ENCODE data around the gene CD160.

The CD160 gene

DNA sequence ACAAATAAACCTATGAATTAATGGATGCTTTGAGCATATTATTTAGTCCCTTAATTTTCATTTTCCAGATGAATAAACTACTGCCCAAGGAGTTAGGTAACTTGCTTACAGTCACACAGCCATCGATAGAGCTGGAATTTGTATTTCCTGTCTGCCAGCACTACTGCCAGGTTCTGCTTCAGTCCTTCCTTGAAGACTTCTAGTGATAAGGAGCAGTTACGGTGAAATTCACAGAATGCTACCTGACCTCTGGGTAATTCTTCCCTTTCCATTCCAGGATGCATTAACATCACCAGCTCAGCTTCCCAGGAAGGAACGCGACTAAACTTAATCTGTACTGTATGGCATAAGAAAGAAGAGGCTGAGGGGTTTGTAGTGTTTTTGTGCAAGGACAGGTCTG, 11.2 kb downstream of the CD160 start:
- no peak for TF ChIP-seq CTCF (conservative IDR thresholded peaks at IDR 0.05)
- no peak overlapping the region for H3K27ac ChIP-seq

GRCh38 chr1:145730900-145731299, 11.6 kb downstream of the CD160 start:
- H3K27ac ChIP-seq: no peak overlapping the region
- TF ChIP-seq CTCF (conservative IDR thresholded peaks at IDR 0.05): no peak; the same call in 1 of the 2 replicates

DNA sequence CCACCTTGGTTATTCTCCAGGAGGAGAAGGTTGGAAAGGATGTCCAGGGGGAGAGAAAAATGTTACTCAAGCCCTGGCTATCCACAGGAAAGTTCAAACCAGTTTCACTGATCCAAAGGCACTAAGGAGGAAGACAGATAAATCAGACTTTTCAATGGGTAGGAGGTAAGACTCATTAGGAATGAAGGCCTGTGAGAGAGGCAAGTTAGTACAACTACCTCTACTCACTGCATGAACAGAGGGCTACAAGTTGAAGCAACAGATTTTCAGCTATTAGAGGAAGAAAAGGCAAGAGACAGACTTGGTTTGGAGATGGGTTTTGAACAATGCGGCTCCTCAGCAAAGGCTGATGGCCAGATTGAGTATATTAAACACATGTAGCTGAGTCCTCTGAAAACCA, 16.9 kb downstream of the CD160 start:
- TF ChIP-seq CTCF (conservative IDR thresholded peaks at IDR 0.05): no peak
- H3K27ac ChIP-seq: no peak overlapping the region

DNA sequence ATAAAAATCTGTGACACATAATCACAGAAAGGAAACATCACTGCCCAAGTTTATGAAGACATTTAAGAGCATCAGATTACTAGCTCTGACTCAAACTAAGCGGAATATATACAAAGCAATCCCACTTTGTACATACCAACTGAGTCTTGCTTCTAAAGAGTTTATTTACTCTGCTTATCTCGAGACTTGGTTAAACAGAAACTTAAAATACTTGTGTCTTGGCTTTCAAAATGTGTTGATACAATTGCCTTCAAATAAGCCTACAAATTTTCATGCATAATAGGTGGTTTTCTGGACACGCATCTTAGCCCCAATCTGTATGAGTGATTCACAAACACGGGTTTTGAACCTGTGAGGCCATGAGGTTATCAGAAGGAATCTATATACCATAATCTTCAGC, 21.0 kb downstream of the CD160 start:
- H3K27ac ChIP-seq: peak overlapping the region; percentile 51

DNA sequence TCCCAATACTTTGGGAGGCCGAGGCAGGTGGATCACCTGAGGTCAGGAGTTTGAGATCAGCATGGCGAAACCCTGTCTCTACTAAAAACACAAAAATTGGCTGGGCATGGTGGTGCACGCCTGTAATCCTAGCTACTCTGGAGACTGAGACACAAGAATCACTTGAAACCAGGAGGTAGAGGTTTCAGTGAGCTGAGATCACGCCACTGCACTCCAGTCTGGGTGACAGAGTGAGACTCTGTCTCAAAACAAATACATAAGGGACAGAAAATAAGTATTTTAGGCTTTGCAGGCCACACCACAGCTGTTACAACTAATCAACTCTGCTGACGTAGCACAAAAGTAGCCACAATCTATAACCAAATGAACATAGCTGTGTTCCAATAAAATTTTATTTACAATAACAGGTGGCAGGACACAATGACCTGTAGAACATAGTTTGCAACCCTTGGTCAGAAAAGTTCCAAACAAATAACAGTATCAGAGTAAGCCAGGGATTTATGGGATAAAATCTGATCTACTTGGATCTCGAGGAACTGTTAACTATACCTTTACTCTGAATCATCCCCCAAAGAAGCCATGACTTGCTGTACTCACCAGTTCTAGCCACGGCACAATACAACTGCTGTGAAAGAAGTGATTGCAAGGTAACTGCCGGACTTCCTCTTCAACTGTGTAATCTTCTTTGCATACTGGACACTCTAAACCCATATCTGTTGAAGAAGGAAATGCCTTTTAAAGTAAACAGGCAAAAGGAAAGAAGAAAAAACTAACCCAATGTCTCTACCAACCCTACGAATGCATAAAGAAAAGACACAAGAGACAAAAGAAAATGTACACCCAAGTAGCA, 28.3 kb downstream of the CD160 start:
- TF ChIP-seq CTCF (conservative IDR thresholded peaks at IDR 0.05): no peak
- H3K27ac ChIP-seq: no peak overlapping the region

More for the DNA sequence above, 21.0 kb downstream of the CD160 start:
- no peak for TF ChIP-seq CTCF (conservative IDR thresholded peaks at IDR 0.05)

DNA sequence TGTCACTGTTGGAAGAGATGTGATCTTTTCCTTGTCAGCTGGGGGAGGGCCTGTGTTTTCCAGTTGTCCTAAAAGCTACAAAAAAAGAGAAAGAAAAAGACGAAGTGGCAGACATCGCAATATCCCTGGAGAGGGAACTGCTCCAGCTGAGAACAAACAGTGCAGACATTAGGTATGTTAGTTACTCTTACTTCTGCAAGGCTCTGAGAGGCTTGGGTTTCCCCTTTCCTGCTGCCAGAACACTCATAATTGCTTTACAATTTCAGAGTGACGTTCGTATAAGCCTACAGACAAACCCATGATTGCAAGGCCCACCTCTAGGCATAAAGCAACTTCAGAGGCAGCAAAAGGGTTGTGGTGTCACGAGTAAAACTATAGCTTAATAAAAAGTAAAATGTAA, 31.1 kb downstream of the CD160 start:
- H3K27ac ChIP-seq: no peak overlapping the region
- no peak for TF ChIP-seq CTCF (conservative IDR thresholded peaks at IDR 0.05)

DNA sequence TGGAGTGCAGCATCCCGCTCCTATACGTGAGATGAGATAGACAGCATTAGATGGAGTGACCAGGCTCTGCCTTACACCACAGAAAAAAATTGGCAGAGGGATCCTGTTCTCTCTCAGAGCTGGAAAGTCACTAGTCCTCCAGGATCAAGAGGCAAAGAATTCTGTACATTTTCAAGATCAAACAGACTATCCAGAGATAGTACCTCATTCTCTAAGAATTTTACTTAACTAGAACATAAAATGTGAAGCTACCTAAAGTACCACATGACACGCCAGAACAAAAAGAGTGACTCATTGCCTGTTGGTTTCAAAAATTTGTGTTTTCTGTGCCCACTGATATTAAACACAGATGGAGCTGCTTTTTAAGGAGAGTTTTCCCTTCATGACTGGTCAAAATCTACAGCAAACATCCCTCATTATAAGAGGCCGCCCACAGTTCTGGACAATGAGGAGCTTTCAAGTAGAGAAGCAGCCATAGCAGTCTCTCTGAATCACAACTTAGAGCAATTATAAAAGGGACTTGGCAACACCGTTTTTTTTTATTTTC, 32.3 kb downstream of the CD160 start:
- no peak for TF ChIP-seq CTCF (conservative IDR thresholded peaks at IDR 0.05)
- H3K27ac ChIP-seq: no peak overlapping the region

Data from VCaP (cell line).